Activated CD4-positive, CD25-positive, alpha-beta regulatory T cell (primary cell): ENCODE data around the gene SEC62.
A peak's percentile ranks its signal among the peaks of the same experiment; 100 is the strongest.

Experiments used
- DNase-seq, 4 experiments: peaks; one replicate each; lab custom pipeline; 2025; lab: John Stamatoyannopoulos, UW

The SEC62 gene, protein sequence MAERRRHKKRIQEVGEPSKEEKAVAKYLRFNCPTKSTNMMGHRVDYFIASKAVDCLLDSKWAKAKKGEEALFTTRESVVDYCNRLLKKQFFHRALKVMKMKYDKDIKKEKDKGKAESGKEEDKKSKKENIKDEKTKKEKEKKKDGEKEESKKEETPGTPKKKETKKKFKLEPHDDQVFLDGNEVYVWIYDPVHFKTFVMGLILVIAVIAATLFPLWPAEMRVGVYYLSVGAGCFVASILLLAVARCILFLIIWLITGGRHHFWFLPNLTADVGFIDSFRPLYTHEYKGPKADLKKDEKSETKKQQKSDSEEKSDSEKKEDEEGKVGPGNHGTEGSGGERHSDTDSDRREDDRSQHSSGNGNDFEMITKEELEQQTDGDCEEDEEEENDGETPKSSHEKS

DNA sequence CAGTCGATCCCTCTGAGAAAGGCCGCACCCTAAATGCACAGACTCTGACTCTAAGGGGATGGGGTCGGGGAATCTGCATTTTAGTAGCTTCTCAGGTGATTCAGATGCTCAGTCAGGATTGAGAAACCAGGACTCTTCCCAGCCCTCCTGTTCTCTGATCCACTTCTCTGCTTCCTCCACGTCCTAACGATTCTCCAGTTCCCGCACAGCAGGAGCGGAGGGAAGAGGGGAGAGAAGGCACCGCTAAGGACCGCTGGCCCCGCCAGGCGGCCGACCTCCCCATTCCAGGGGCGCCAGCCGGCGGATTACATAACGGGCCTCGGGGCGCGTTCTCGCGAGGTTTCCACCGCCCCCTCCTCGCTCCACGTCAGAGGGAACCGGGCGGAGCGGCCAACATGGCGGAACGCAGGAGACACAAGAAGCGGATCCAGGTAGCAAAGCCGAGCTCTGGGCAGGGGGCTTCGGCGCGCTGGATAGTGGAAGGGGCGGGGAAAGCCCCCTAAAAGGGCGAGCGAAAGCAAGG, at the start of gene SEC62:
Gene SEC62 (plus strand): TSS at position 380 of the 523 bp plus-strand sequence. CDS start 16 bp downstream, at position 396.
- peak; percentile 86 to 91 (median 89) for DNase-seq

DNA sequence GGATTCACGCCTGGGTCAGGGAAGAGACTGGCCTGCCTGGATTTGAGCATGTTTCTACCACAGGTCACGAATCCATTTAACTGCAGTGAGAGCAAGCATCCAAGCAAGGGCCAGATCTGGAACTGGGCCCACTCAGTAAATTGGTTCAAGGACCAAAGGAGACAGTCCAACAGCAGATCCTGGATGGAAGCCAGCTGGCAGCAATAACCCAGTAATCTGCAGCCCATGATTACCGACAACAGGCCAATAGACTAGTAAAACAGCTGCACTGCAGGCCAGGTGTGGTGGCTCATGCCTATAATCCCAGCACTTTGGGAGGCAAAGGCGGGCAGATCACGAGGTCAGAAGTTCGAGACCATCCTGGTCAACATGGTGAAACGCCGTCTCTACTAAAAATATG, 43.4 kb upstream of the SEC62 start:
- no peak for DNase-seq

DNA sequence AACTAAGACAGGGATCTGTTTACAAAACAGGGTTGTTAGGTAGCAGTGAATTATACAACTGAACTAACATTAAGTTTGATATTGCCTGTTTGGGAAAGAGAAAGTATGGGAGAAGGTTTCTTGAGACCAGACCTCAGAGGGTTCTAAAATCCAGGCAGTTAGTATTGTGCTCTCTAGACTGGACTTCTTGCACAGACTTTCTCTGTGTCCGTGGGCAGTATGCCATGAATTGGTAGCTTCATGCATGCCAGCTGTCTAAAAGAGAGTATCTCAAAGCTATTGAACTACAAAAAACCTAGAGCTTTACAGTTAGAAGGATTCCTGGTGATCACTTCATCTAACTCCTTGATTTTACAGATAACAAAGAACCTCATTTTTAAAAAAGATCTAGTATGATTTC, 42.8 kb upstream of the SEC62 start:
- DNase-seq = no peak

- no peak for DNase-seq
Observed at GRCh38 chr3:169929830-169930519, 36.6 kb upstream of the SEC62 start.

DNA sequence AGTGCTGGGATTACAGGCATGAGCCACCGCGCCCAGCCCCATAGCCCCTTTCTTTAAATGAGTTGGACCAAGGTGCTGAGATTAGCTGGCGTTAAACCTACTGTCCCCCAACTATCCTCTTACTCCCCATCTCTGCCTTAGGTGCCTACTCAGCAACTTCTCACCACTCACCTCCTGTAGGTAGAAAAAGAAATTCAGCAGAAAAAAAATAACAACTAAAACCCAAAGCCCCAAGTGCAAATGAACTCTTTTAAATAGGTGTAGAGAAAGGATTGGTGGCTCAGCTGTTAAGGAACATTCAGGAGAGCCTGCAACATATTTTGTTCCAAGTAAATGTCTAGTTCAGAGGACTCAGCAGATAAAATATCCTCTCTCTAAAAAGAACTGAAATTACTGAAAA, 35.8 kb upstream of the SEC62 start:
- no peak for DNase-seq

DNA sequence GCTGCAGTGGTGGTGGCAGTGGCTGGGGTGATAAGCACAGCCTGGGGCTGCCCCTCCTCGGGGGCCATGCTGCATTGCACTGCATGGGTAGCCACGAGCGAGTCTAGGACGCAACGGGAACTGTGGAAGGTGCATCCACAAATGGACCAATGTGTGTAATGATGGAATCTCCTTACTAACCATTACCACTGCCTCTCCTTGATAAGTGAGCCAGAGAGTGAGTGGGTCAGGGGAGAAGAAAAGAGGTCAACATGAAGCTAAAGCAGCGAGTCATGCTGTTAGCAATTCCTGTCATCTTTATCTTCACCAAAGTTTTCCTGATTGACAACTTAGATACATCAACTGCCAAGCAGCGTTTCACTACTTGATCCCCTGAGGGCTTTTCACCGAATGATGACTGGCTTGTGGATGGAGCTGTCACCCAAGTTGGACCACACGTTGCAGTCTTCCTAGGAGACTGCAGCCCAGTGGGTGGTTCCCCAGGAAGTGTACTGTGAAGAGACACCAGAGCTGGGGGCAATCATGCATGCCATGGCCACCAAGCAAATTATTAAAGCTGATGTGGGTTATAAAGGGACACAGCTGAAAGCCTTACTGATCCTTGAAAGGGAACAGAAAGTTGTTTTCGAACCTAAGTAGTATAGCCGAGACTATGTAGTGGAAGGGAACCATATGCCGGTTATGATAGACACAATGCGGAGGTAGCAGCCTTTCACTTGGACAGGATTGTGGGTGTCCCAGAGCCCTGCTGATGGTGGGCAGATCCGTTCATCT, 34.7 kb upstream of the SEC62 start:
- no peak for DNase-seq

DNA sequence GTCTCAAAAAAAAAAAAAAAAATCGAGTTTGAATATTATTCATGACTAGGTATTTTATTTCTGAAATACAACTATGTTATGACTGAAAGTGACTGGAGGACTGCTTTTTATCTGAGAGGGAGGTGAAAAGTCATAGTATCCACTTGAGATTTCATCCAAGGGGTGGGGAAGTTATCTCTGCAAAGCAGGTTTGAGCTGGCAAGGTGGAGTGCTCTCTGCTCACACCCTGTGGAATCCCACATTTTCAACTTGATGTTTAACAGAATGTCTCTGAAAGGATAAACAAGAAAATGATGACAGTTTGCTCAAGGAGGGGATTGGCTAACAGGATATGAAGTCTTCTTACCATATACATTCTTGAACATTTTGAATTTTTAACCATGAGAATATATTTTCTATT, 27.3 kb upstream of the SEC62 start:
- no peak for DNase-seq

DNA sequence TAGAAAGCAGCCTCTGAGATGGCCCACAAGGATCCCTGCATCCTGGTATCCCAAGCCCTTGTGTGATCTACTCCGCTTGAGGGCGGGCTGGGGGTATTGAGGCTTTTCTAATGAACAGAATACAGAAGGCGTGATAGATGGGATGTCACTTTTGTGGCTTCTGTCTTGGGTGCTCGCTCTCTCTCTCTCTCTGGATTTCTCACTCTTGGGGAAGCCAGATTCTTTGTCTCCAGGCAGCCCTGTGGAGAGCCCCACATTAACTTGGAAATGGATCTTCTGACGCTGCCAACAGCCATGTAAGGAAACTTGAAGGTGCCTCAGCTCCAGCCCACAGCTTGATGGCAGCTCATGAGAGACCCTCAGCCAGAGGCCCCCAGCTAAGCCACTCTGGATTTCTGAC, 26.9 kb upstream of the SEC62 start:
- no peak for DNase-seq

DNA sequence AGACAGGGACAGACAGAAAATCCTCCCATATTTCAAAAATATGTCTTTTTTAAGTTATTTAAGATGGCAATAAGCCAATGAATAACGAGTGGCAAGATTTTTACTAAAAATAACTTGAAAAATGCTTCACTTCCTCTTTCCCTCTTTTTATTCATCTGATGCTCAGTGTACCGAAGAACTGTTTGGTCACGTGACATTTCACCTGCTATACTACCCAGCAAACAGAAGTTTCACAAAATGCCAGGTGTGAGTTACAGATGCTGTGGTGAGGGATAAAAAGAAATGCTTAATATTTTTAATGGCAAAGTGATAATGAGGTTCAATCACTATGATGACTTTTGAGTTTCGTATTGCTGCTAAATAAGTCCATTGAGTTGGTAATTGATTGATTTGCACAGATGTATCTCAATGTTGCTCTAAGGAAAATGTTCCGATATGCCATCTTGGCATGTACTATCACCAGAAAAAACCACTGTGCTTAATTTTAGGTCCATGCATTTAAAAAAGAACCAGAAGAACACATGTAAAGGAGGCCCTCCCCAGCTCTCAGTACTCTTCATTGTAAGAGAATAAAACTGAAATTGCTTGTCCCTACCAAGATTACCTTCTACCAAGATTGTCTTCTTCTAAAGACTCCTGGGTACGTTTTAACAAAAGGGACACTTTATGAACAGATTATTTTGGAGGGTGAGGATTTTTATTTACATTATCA, 26.0 kb upstream of the SEC62 start:
- no peak for DNase-seq

GRCh38 chr3:169945313-169945712, 21.3 kb upstream of the SEC62 start:
- peak in 1 of 4 experiments; percentile 8 for DNase-seq

DNA sequence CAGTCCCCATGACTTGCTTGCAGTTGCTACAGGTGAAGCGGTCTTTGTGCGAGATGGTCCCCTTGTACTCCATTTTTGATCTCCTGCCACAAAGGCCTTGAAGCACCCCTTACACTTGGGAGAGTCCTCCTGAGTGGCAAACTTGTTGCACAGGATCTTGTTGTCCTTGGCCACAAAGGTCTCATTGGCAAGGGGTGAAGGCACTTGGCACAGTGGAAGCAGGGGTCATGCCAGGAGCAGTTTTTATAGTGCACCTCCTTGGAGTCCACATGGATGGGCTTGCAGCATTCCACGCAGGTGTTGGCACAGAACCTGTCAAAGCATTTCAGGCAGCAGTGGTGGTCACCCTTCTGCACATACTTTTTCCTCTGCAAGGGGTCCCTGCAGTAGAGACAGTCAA, 20.3 kb upstream of the SEC62 start:
- DNase-seq = no peak

- no peak for DNase-seq
Observed at GRCh38 chr3:169948559-169949448, 17.8 kb upstream of the SEC62 start.

- DNase-seq = no peak
Observed at GRCh38 chr3:169952045-169952444, 14.6 kb upstream of the SEC62 start.

- no peak for DNase-seq
Observed at GRCh38 chr3:169953462-169954141, 13.0 kb upstream of the SEC62 start.

DNA sequence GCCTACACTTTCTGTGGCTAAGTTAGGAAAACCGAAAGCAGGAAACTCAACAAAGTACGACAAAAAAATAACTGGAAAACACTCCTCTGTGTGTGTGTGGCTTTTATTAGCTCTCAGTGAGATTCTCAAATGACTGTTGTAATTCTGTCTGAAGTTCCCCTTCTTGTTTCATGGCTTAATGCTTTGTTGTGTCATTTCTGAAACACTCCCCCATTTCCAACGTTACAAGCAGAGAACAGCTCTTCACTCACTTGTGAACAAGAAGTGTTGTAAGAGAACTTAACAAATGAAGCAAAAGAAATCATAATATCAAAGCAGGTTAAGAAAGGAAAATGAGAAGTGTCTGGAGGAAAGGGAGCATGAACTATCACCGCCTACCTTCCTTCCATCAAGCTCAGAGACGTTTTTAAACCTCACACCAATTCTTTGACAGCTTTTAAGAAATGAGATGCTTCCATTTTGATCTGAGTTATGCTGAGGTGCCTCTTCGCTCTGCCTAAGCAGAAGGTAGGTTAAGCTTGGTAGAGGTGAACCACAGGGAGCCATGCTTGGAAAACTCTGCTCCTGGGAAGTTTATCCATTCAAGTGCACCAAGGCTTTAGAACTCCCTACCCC, 12.4 kb upstream of the SEC62 start:
- no peak for DNase-seq

DNA sequence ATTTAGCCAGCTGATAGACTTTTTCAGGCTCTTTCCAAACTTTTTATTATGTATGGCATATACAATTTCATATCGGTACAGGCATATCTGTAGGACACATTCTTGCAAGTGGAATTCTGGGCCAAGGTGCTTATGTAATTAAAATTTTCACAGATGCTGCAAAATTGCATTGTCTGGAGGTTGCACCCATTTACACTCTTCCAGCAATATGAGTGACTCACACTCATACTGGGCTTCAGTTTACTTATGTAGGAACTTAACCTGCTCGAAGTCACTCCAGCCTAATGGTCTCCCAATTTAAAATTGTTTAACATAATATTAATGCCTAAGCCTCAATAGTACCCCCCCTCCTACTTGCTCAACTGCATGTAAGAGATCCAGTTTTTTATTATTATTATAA, 11.2 kb upstream of the SEC62 start:
- no peak for DNase-seq

- DNase-seq = no peak
Observed at GRCh38 chr3:169964176-169964575, 2.4 kb upstream of the SEC62 start.

- DNase-seq = no peak
Observed at GRCh38 chr3:169965562-169966427, 812 bp upstream of the SEC62 start.
